H9 (cell line): Measurements from ENCODE around the gene ADISSP. TPM values are rescaled to one million over a fixed set of nuclear protein-coding genes. Genes with fewer than 3 reads are reported as not detected.
A peak's percentile ranks its signal among the peaks of the same experiment; 100 is the strongest.

Experiments used
- DNase-seq: peaks from one replicate; pipeline ENCODE4 v3.0.0-alpha.2; 2017
- H2AFZ ChIP-seq: one replicate; pipeline ENCODE4 v1.6.1; 2013; ENCODE audit warnings: mild to moderate bottlenecking, low read length, control low read depth, moderate library complexity
- H2AK5ac ChIP-seq: 2 replicates; pipeline ENCODE4 v1.6.1; 2013; ENCODE audit warnings: low read length, control low read depth, mixed read lengths; ENCODE audit not compliant: insufficient read length
- H2BK120ac ChIP-seq: one replicate; pipeline ENCODE4 v1.6.1; 2013; ENCODE audit warnings: low read depth, mild to moderate bottlenecking, low read length, control low read depth, inconsistent platforms; ENCODE audit not compliant: poor library complexity, severe bottlenecking
- H2BK12ac ChIP-seq: 2 replicates; pipeline ENCODE4 v1.6.1; 2013; ENCODE audit warnings: low read length, control low read depth, mixed read lengths, low read depth; ENCODE audit not compliant: insufficient read length
- H2BK15ac ChIP-seq: 2 replicates; pipeline ENCODE4 v1.6.1; 2013; ENCODE audit warnings: low read depth, low read length, control low read depth
- H2BK20ac ChIP-seq: one replicate; pipeline ENCODE4 v1.6.1; 2013; ENCODE audit warnings: low read depth, mild to moderate bottlenecking, low read length, control low read depth, inconsistent platforms; ENCODE audit not compliant: poor library complexity, severe bottlenecking
- H2BK5ac ChIP-seq: 2 replicates; pipeline ENCODE4 v1.6.1; 2013; ENCODE audit warnings: low read length, control low read depth, mixed read lengths; ENCODE audit not compliant: insufficient read length
- H3K14ac ChIP-seq: 2 replicates; pipeline ENCODE4 v1.6.1; 2013; ENCODE audit warnings: low read length, control low read depth; ENCODE audit not compliant: insufficient read depth
- H3K18ac ChIP-seq: 2 replicates; pipeline ENCODE4 v1.6.1; 2013; ENCODE audit warnings: low read depth, mild to moderate bottlenecking, mixed read lengths, low read length, control low read depth; ENCODE audit not compliant: insufficient read length
- H3K23ac ChIP-seq: 2 replicates; pipeline ENCODE4 v1.6.1; 2013; ENCODE audit warnings: low read length, control low read depth, mixed read lengths, low read depth; ENCODE audit not compliant: insufficient read length
- H3K23me2 ChIP-seq: 2 replicates; pipeline ENCODE4 v1.6.1; 2013; ENCODE audit warnings: low read depth, mild to moderate bottlenecking, mixed read lengths, low read length, control low read depth; ENCODE audit not compliant: insufficient read length, poor library complexity, severe bottlenecking
- H3K27ac ChIP-seq: 2 replicates; pipeline ENCODE4 v1.5.1; 2013; ENCODE audit warnings: low read length, control low read depth, mixed read lengths, low read depth; ENCODE audit not compliant: insufficient read length
- H3K27me3 ChIP-seq: 2 replicates; pipeline ENCODE4 v1.6.1; 2013; ENCODE audit warnings: low read length, control low read depth, inconsistent platforms; ENCODE audit not compliant: insufficient read depth
- H3K4ac ChIP-seq: 2 replicates; pipeline ENCODE4 v1.6.1; 2013; ENCODE audit warnings: low read depth, mild to moderate bottlenecking, control low read depth, inconsistent platforms, low read length, moderate library complexity
- H3K4me1 ChIP-seq: 2 replicates; pipeline ENCODE4 v1.6.1; 2013; ENCODE audit warnings: low read length, control low read depth, inconsistent platforms; ENCODE audit not compliant: insufficient read depth
- H3K4me2 ChIP-seq: 2 replicates; pipeline ENCODE4 v1.6.1; 2013; ENCODE audit warnings: low read length, control low read depth, mixed read lengths; ENCODE audit not compliant: insufficient read length, insufficient read depth
- H3K56ac ChIP-seq: 2 replicates; pipeline ENCODE4 v1.6.1; 2013; ENCODE audit warnings: low read depth, mild to moderate bottlenecking, mixed read lengths, low read length, control low read depth; ENCODE audit not compliant: insufficient read length
- H3K79me1 ChIP-seq: 2 replicates; pipeline ENCODE4 v1.6.1; 2013; ENCODE audit warnings: low read depth, mild to moderate bottlenecking, moderate library complexity, low read length, control low read depth, inconsistent platforms; ENCODE audit not compliant: insufficient read depth, poor library complexity, severe bottlenecking
- H3K79me2 ChIP-seq: 2 replicates; pipeline ENCODE4 v1.6.1; 2013; ENCODE audit warnings: low read length, control low read depth, inconsistent platforms; ENCODE audit not compliant: insufficient read depth
- H3K9ac ChIP-seq: 2 replicates; pipeline ENCODE4 v1.6.1; 2013; ENCODE audit warnings: low read length, control low read depth, mixed read lengths; ENCODE audit not compliant: insufficient read length; ENCODE audit errors: extremely low read depth
- H3K9me3 ChIP-seq: one replicate; pipeline ENCODE4 v1.6.1; 2013; ENCODE audit warnings: low read depth, low read length, inconsistent platforms; ENCODE audit not compliant: control insufficient read depth
- H3T11ph ChIP-seq: one replicate; pipeline ENCODE4 v1.6.1; 2013; ENCODE audit warnings: mild to moderate bottlenecking, low read length, control low read depth, inconsistent platforms
- H4K20me1 ChIP-seq: one replicate; pipeline ENCODE4 v1.6.1; 2013; ENCODE audit not compliant: control insufficient read depth, insufficient read length, insufficient read depth
- H4K5ac ChIP-seq: 2 replicates; pipeline ENCODE4 v1.6.1; 2013; ENCODE audit warnings: low read depth, mild to moderate bottlenecking, mixed read lengths, low read length, control low read depth; ENCODE audit not compliant: insufficient read length
- H4K8ac ChIP-seq: replicated peaks from 2 replicates; pipeline ENCODE4 v1.6.1; 2013; ENCODE audit warnings: low read length, control low read depth, mixed read lengths, low read depth; ENCODE audit not compliant: insufficient read length
- H4K91ac ChIP-seq: 2 replicates; pipeline ENCODE4 v1.6.1; 2013; ENCODE audit warnings: low read depth, mild to moderate bottlenecking, moderate library complexity, mixed read lengths, low read length, control low read depth; ENCODE audit not compliant: insufficient read length
- H3K27ac Mint-ChIP-seq, 3 experiments: 2 replicates in 2 of 3; 3 replicates in 1 of 3; pipeline ENCODE4 v1.8.0; 2020 to 2021; ENCODE audit warnings: mixed read lengths in 3 of 3, mild to moderate bottlenecking in 1 of 3, moderate library complexity in 1 of 3
- H3K27me3 Mint-ChIP-seq: 2 replicates; pipeline ENCODE4 v1.8.0; 2021; ENCODE audit warnings: low read depth, mild to moderate bottlenecking, moderate library complexity, mixed read lengths
- H3K36me3 Mint-ChIP-seq, 3 experiments: 2 replicates in 2 of 3; 3 replicates in 1 of 3; pipeline ENCODE4 v1.8.0; 2020 to 2021; ENCODE audit warnings: low read depth in 3 of 3, mixed read lengths in 3 of 3; ENCODE audit not compliant: insufficient read depth in 1 of 3
- H3K4me1 Mint-ChIP-seq, 2 experiments: 2 replicates each; pipeline ENCODE4 v1.8.0; 2020; ENCODE audit warnings: mixed read lengths in 2 of 2
- H3K4me3 Mint-ChIP-seq, 2 experiments: 2 replicates in 1 of 2; 3 replicates in 1 of 2; pipeline ENCODE4 v1.8.0; 2020 to 2021; ENCODE audit warnings: mild to moderate bottlenecking in 2 of 2, mixed read lengths in 2 of 2, moderate library complexity in 1 of 2
- H3K9me3 Mint-ChIP-seq, 2 experiments: 2 replicates in 1 of 2; 3 replicates in 1 of 2; pipeline ENCODE4 v1.8.0; 2020; ENCODE audit warnings: mild to moderate bottlenecking in 2 of 2, mixed read lengths in 2 of 2, moderate library complexity in 1 of 2
- WGBS: extraction: QIAGEN DNeasy Blood & Tissue Kit; methylation state at CpG from one replicate; pipeline ENCODE4 v1.1.7; 2013; ENCODE audit warnings: missing lambda C conversion rate, low lambda C conversion rate, mixed read lengths; ENCODE audit not compliant: insufficient read length; ENCODE audit errors: extremely low coverage; 5-methylcytosine and 5-hydroxymethylcytosine counted together
- total RNA-seq: library from RNA; stranded (reverse); gene quantifications from 2 replicates; pipeline ENCODE4 v1.2.1, GENCODE V29; 2021
- TF ChIP-seq, protein P1 (sequence below): fragments of 200-600 bp; sonication (generic); conservative IDR thresholded peaks from 3 replicates; pipeline ENCODE4 v1.8.0; 2021; ENCODE audit warnings: antibody characterized with exemption, mild to moderate bottlenecking

ADISSP gene
- total RNA-seq, 1 experiment from 2014 or later, result 80.9 TPM

DNA sequence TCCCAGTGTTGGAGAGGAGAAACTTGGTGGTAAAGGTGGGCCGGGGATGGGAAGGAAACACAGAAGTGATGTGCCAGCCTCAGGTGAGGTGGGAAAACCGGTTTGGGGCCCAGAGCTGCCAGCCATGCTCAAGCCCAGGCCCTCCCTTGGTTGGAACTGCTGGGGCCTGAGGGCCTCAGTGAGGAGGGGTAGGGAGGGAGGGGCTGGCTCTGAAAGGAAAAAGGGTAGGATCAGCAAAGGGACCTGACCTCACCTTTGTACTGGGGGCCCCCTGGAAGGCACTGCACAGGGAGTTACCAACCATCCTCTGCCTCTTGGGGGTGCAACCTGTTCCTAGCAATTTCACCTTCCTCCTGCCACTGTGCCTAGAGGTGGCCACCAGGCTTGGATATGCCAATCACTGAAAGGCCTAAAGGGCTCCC, 15.5 kb upstream of the ADISSP start:
- Histone ChIP-seq H3K23ac (no peak overlapping the region), H4K20me1 (no peaks in the 10 kb centered on the region), H2BK120ac (no peak overlapping the region), H3K4me1 (no peaks in the 10 kb centered on the region), H3K79me1 (no peaks in the 10 kb centered on the region), H2BK15ac (no peak overlapping the region), H3K27me3 (peaks cover 2% of the 10 kb centered on the region; the same call in 1 of the 2 replicates), H4K91ac (no peak overlapping the region), H2AK5ac (no peak overlapping the region), H3K18ac (no peak overlapping the region), H3K56ac (no peak overlapping the region), H3K27ac (no peak overlapping the region), H2BK12ac (no peak overlapping the region), H3K9ac (no peak overlapping the region), H3K4me2 (no peak overlapping the region), H3K9me3 (no peaks in the 10 kb centered on the region), H4K5ac (no peak overlapping the region), H3K4ac (no peak overlapping the region), H2BK20ac (no peak overlapping the region), H2AFZ (no peak overlapping the region), H3T11ph (no peak overlapping the region), H2BK5ac (no peak overlapping the region), H3K23me2 (peaks cover 13% of the 10 kb centered on the region), H3K14ac (no peak overlapping the region), H4K8ac (no peak overlapping the region), H3K79me2 (no peaks in the 10 kb centered on the region)
- Mint-ChIP-seq H3K4me3 (peak overlapping the region in 1 of 2 experiments; percentile 46; a peak in 1 of 5 replicates), H3K36me3 (peaks cover 5 to 12% (median 8%) of the 10 kb centered on the region in 3 experiments), H3K27me3 (peaks cover 37% of the 10 kb centered on the region), H3K4me1 (peaks cover 24 to 37% of the 10 kb centered on the region in 2 experiments), H3K9me3 (no peaks in the 10 kb centered on the region), H3K27ac (peak overlapping the region in 1 of 3 experiments; percentile 67; a peak in 2 of 7 replicates)
- TF ChIP-seq, protein P1, sequence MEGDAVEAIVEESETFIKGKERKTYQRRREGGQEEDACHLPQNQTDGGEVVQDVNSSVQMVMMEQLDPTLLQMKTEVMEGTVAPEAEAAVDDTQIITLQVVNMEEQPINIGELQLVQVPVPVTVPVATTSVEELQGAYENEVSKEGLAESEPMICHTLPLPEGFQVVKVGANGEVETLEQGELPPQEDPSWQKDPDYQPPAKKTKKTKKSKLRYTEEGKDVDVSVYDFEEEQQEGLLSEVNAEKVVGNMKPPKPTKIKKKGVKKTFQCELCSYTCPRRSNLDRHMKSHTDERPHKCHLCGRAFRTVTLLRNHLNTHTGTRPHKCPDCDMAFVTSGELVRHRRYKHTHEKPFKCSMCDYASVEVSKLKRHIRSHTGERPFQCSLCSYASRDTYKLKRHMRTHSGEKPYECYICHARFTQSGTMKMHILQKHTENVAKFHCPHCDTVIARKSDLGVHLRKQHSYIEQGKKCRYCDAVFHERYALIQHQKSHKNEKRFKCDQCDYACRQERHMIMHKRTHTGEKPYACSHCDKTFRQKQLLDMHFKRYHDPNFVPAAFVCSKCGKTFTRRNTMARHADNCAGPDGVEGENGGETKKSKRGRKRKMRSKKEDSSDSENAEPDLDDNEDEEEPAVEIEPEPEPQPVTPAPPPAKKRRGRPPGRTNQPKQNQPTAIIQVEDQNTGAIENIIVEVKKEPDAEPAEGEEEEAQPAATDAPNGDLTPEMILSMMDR, result 0 out of 3 replicates have a peak, but pooled peaks have one; percentile 11
- DNase-seq, result no peak
- WGBS, result no CpG with 5 or more reads among the region's 2 CpGs
